AG04449 (cell line): Measurements from ENCODE around the gene IYD.

ENCODE experiments used
- CTCF ChIA-PET: fragments of 350-600 bp; formaldehyde crosslinking; extraction: SDS; loops from one replicate; lab custom pipeline; 2021; ENCODE audit warnings: antibody characterized with exemption; lab: Yijun Ruan, JAX
- POLR2A ChIA-PET: fragments of 400-600, 350-600 bp; formaldehyde crosslinking; extraction: SDS; loops from one replicate; lab custom pipeline; 2020; ENCODE audit warnings: antibody characterized with exemption, inconsistent platforms; lab: Yijun Ruan, JAX
- DNase-seq: peaks from one replicate; pipeline ENCODE4 v3.0.0-alpha.2; 2010; ENCODE audit warnings: low read depth, low spot score
- H3K4me3 ChIP-seq: 2 replicates; pipeline ENCODE4 v1.5.1; 2011; ENCODE audit warnings: low read depth, mild to moderate bottlenecking, control low read depth, low read length
- TF ChIP-seq, protein P1 (sequence below): IDR thresholded peaks from one replicate; pipeline ENCODE4 v1.5.1; 2011; ENCODE audit warnings: mild to moderate bottlenecking, moderate library complexity, low read length, control low read depth, inconsistent platforms; ENCODE audit not compliant: insufficient read depth; ENCODE audit errors: missing control alignments

The IYD gene

DNA sequence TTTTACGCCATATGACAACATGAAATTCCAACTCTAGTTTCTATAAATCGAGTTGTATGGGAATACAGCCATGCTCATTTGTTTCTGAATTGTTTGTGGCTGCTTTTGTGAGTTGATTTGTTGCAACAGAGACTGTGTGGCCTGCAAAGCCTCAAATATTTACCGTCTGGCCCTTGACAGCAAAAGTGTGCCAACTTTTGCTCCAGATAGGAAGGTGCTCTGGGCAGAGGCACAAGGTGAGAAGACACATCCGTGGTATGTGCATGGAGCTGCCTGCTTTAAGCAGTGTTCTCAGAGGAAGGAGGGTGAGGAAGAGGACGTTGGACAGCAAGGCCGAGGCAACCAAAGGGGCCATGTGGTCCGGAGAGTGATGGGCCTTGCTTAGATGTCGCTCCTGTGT is 57.4 kb downstream of the IYD start:
- CTCF ChIA-PET, result no interaction called here
- DNase-seq, result no peak
- H3K4me3 ChIP-seq, result no peak overlapping the region
- POLR2A ChIA-PET, result no interaction called here
- TF ChIP-seq, protein P1, sequence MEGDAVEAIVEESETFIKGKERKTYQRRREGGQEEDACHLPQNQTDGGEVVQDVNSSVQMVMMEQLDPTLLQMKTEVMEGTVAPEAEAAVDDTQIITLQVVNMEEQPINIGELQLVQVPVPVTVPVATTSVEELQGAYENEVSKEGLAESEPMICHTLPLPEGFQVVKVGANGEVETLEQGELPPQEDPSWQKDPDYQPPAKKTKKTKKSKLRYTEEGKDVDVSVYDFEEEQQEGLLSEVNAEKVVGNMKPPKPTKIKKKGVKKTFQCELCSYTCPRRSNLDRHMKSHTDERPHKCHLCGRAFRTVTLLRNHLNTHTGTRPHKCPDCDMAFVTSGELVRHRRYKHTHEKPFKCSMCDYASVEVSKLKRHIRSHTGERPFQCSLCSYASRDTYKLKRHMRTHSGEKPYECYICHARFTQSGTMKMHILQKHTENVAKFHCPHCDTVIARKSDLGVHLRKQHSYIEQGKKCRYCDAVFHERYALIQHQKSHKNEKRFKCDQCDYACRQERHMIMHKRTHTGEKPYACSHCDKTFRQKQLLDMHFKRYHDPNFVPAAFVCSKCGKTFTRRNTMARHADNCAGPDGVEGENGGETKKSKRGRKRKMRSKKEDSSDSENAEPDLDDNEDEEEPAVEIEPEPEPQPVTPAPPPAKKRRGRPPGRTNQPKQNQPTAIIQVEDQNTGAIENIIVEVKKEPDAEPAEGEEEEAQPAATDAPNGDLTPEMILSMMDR, result no peak

DNA sequence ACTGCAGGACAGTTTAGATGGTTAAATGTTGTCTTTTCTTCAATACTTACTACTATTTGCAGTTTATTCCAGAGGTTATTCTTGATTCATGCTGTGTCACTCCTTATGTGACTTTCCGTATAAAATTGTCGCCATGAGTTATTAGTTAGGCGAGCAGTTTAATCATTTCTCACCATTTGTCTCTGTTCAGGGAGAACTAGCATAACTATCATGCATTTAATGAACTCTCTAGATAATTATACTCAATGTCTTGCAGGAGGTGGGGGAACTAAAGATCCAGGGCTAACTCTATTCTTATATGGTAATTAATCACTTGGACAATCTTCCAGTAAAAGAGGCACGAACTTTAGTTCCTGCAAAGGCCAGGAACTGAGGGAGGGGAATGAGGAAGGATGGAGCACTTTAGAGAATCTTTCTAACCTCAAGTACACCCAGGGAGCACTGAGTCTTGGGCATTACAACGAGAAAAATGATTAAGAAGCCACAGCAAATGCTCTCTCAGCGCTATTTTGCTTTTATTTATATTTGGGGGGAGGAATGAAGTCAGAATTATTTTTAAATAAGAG is 58.3 kb downstream of the IYD start:
- ChIA-PET POLR2A (no interaction called here), CTCF (no interaction called here)
- H3K4me3 ChIP-seq, result no peak overlapping the region
- DNase-seq, result no peak
- TF ChIP-seq, protein P1, result no peak

DNA sequence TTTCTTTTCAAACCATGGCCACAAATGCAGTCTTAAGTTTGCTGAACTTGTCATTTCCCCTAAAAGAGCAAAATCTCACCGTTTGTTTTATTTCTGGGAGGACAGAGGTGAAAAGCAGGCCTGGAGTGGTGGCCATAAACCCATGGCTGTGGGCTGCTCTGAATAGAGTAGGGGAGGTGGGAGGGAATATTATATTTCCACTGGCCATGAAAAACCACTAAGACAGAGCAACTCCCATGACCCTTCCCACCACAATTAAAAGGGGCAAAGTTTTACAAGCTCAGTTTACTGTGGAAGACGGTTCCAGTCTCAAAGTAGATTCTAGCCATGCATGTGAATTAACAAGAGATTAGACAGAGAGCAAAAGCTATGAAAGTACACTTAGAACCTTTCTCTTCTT is 59.0 kb downstream of the IYD start:
- TF ChIP-seq, protein P1, result no peak
- ChIA-PET CTCF (no interaction called here), POLR2A (no interaction called here)
- H3K4me3 ChIP-seq, result no peak overlapping the region
- DNase-seq, result no peak

DNA sequence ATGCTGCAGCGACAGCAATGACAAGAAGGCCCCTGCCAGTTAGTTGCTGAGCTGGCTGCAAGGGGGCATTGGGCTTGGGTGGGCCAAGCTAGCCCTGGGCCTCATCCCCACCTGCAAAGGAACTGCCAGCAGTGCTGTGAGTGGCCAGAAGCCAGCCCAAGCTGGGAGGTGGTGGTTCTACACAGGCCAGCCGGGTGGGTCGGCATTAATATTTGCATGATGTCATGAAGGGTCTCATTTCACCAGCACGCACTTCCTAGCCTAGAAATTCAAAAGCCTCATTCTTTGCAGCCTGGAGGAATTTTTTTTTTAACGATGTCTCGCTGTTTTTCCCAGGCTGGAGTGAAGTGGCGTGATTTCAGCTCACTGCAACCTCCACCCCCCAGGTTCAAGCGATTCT is 62.0 kb downstream of the IYD start:
- no peak overlapping the region for H3K4me3 ChIP-seq
- TF ChIP-seq, protein P1, result no peak
- CTCF ChIA-PET, result interaction anchor here (1.6 kb wide), 1 partner anchor 12 kb away, joined by 3 read pairs; no protein-coding TSS in a partner anchor
- POLR2A ChIA-PET, result no interaction called here
- DNase-seq, result no peak

DNA sequence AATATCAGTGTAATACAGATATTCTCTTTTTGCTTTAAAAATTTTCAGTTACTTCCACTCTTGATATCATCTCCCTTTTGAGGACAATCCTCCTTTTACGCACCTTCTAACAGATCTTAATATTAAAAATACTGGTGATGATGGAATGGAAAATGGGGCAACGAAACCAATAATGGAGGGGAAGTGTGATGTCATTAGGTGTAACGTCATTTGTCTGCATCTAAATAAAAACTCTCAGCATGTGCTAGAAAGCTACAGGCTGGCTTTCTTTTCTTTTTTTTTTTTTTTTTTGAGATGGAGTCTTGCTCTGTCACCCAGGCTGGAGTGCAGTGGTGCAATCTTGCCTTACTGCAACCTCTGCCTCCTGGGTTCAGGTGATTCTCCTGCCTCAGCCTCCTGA is 66.5 kb downstream of the IYD start:
- POLR2A ChIA-PET, result no interaction called here
- CTCF ChIA-PET, result no interaction called here

DNA sequence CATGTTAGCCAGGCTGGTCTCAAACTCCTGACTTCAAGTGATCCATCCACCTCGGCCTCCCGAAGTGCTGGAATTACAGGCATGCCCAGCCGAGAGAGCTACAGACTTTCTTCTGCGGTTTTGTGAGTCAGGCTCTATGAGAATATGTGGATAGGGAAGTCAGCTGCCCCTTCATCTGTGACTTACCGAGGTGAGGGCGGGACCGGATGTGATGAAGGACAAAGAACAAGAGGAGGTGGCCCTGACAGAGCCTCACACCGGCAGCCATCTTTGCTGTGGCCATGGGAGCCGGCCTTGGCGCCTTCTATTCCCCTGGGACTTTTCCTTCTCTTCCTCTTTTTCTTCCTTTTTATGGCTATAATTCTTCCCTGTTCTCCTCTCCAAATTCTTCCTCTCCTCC is 67.0 kb downstream of the IYD start:
- DNase-seq, result no peak
- ChIA-PET CTCF (no interaction called here), POLR2A (no interaction called here)
- TF ChIP-seq, protein P1, result no peak
- H3K4me3 ChIP-seq, result no peak overlapping the region

More for the DNA sequence above, 66.5 kb downstream of the IYD start:
- TF ChIP-seq, protein P1, result no peak
- no peak overlapping the region for H3K4me3 ChIP-seq
- DNase-seq, result no peak
